Endothelial cell of umbilical vein (primary cell): Measurements from ENCODE around the gene KIAA1614. TPM values are rescaled to one million over a fixed set of nuclear protein-coding genes. Genes with fewer than 3 reads are reported as not detected.

Experiments
- BruUV-seq: library from RNA; stranded (reverse); fragments of 400-500 nt; replicated peaks from 2 replicates; lab custom pipeline; 2021; lab: Mats Ljungman, UMichigan
- CTCF ChIA-PET: fragments of 300-600, 350-600 bp; sonication (Branson Sonifier 250); formaldehyde crosslinking; loops from one replicate; lab custom pipeline; 2021; ENCODE audit warnings: antibody characterized with exemption, inconsistent platforms; lab: Charles Lee
- POLR2A ChIA-PET: fragments of 300-600, 350-600 bp; sonication (Branson Sonifier 250); formaldehyde crosslinking; loops from one replicate; lab custom pipeline; 2021; ENCODE audit warnings: antibody characterized with exemption, inconsistent platforms; lab: Charles Lee
- DNase-seq: peaks from one replicate; pipeline ENCODE4 v3.0.0-alpha.2; 2011; ENCODE audit warnings: low read depth, low spot score
- FAIRE-seq: peaks from 2 replicates; lab custom pipeline; 2011; peaks lifted over from hg19 to GRCh38; lab: Jason Lieb, UNC
- H2AFZ ChIP-seq: 2 replicates; pipeline ENCODE4 v1.6.0; 2012; ENCODE audit warnings: low read depth, low read length, control low read depth, inconsistent platforms
- H3K27ac ChIP-seq: 2 replicates; pipeline ENCODE4 v1.5.1; 2011; ENCODE audit warnings: low read depth, mild to moderate bottlenecking, control low read depth, low read length, moderate library complexity; ENCODE audit not compliant: insufficient read depth
- H3K27me3 ChIP-seq, 2 experiments: 2 replicates each; pipeline versions ENCODE4 v1.6.0 to v1.6.1; 2011; ENCODE audit warnings: low read length in 2 of 2, mixed read lengths in 1 of 2; ENCODE audit not compliant: control insufficient read depth in 2 of 2, insufficient read depth in 2 of 2
- H3K36me3 ChIP-seq, 2 experiments: 2 replicates in 1 of 2; 3 replicates in 1 of 2; pipeline ENCODE4 v1.5.1; 2011; ENCODE audit warnings: low read length in 2 of 2, mild to moderate bottlenecking in 1 of 2, moderate library complexity in 1 of 2; ENCODE audit not compliant: control insufficient read depth in 2 of 2, insufficient read depth in 2 of 2; ENCODE audit errors: extremely low read depth in 1 of 2
- H3K4me1 ChIP-seq: 3 replicates; pipeline ENCODE4 v1.5.1; 2011; ENCODE audit warnings: mild to moderate bottlenecking, low read length; ENCODE audit not compliant: control insufficient read depth, insufficient read depth; ENCODE audit errors: extremely low read depth
- H3K4me2 ChIP-seq: 2 replicates; pipeline ENCODE4 v1.6.1; 2011; ENCODE audit warnings: low read length, control low read depth, mixed read lengths; ENCODE audit not compliant: insufficient read depth
- H3K4me3 ChIP-seq, 3 experiments: fragments of 200-600 bp in 1 of 3; sonication (generic), shearing (Covaris generic) in 1 of 3; replicated peaks in 1 of 3; 2 replicates each; pipeline ENCODE4 v1.5.1; 2011 to 2016; ENCODE audit warnings: control low read depth in 3 of 3, low read length in 3 of 3, mild to moderate bottlenecking in 2 of 3, inconsistent platforms in 1 of 3, low read depth in 1 of 3, moderate library complexity in 1 of 3; ENCODE audit not compliant: insufficient read depth in 1 of 3
- H3K79me2 ChIP-seq: 2 replicates; pipeline ENCODE4 v1.6.0; 2012; ENCODE audit warnings: low read length, inconsistent platforms; ENCODE audit not compliant: control insufficient read depth, insufficient read depth
- H3K9ac ChIP-seq: replicated peaks from 2 replicates; pipeline ENCODE3; 2011; ENCODE audit warnings: low read length, control low read depth; ENCODE audit not compliant: insufficient read depth; ENCODE audit errors: extremely low read depth
- H3K9me1 ChIP-seq: replicated peaks from 3 replicates; pipeline ENCODE4 v1.6.0; 2011; ENCODE audit warnings: mild to moderate bottlenecking, low read length; ENCODE audit not compliant: control insufficient read depth, insufficient read depth; ENCODE audit errors: extremely low read depth
- H3K9me3 ChIP-seq: replicated peaks from 2 replicates; pipeline ENCODE4 v1.5.1; 2012; ENCODE audit warnings: low read length, inconsistent platforms; ENCODE audit not compliant: control insufficient read depth, insufficient read depth
- H4K20me1 ChIP-seq: replicated peaks from 2 replicates; pipeline ENCODE3; 2011; ENCODE audit warnings: mild to moderate bottlenecking, low read length; ENCODE audit not compliant: control insufficient read depth, insufficient read depth; ENCODE audit errors: extremely low read depth
- EZH2 ChIP-seq: IDR thresholded peaks from 2 replicates; pipeline ENCODE4 v1.6.1; 2012; ENCODE audit warnings: borderline replicate concordance, low read depth, mild to moderate bottlenecking, moderate library complexity, low read length, inconsistent platforms; ENCODE audit not compliant: severe bottlenecking
- FOS ChIP-seq: IDR thresholded peaks from 2 replicates; pipeline ENCODE4 v1.6.1; 2011; ENCODE audit warnings: mild to moderate bottlenecking, low read length, moderate library complexity, borderline replicate concordance; ENCODE audit not compliant: insufficient read depth
- GATA2 ChIP-seq: IDR thresholded peaks from 2 replicates; pipeline ENCODE4 v1.7.0; 2011; ENCODE audit warnings: low read depth, mild to moderate bottlenecking, moderate library complexity, mixed read lengths, low read length; ENCODE audit not compliant: insufficient read length, insufficient read depth
- JUN ChIP-seq: IDR thresholded peaks from 2 replicates; pipeline ENCODE4 v1.6.1; 2011; ENCODE audit warnings: borderline replicate concordance, low read depth; ENCODE audit not compliant: insufficient read length, insufficient read depth
- MYC ChIP-seq: IDR thresholded peaks from one replicate; pipeline ENCODE4 v1.6.1; 2011; ENCODE audit warnings: mild to moderate bottlenecking, low read depth, low read length
- POLR2A ChIP-seq: IDR thresholded peaks from 2 replicates; pipeline ENCODE4 v1.6.1; 2012; ENCODE audit warnings: low read depth, mild to moderate bottlenecking, control low read depth, low read length
- POLR2AphosphoS5 ChIP-seq: IDR thresholded peaks from 2 replicates; pipeline ENCODE4 v1.6.1; 2012; ENCODE audit warnings: low read depth, mild to moderate bottlenecking, control low read depth, low read length, moderate library complexity; ENCODE audit not compliant: insufficient read depth
- dilution Hi-C: fragments of 300-500 bp; cut with MboI; formaldehyde crosslinking; loops from one replicate; pipeline ENCODE4 v1.15.0; 2019; ENCODE audit warnings: low sequenced_read_pairs; ENCODE audit not compliant: extremely low pct_ligation_motif_present
- intact Hi-C: fragments of 100-400 bp; cut with micrococcal nuclease; formaldehyde crosslinking; loops from one replicate; pipeline ENCODE4 v1.10.0; 2022
- polyA plus RNA-seq, 4 experiments: library from polyadenylated mRNA; depleted of rRNA in 3 of 4; stranded (reverse) in 3 of 4; unstranded in 1 of 4; fragments of >200 nt; gene quantifications; 2 replicates each; pipeline versions ENCODE4 v1.2.1 to v1.2.3, GENCODE V29; 2011 to 2012; ENCODE audit warnings: missing spikeins in 1 of 4
- total RNA-seq: library from RNA; stranded (reverse); gene quantifications from 2 replicates; pipeline ENCODE4 v1.2.3, GENCODE V29; 2021
- TF ChIP-seq, protein P1 (sequence below), 2 donors: IDR thresholded peaks; 1 replicate in 1 of 2; 2 replicates in 1 of 2; pipeline ENCODE4 v1.5.1; 2011; ENCODE audit warnings: low read length in 2 of 2, mild to moderate bottlenecking in 2 of 2, moderate library complexity in 2 of 2, control low read depth in 1 of 2, inconsistent platforms in 1 of 2, low read depth in 1 of 2; ENCODE audit not compliant: insufficient read depth in 1 of 2; ENCODE audit errors: extremely low read depth in 1 of 2
- TF ChIP-seq, protein P2 (sequence below): IDR thresholded peaks from 2 replicates; pipeline ENCODE4 v1.6.1; 2011; ENCODE audit not compliant: insufficient read depth, insufficient read length

KIAA1614 gene
- total and polyA plus RNA-seq, 2 donors (not counting 3 experiments of a cell fraction or from before 2014, with no cell fraction given), result 1.0 to 2.0 TPM

DNA sequence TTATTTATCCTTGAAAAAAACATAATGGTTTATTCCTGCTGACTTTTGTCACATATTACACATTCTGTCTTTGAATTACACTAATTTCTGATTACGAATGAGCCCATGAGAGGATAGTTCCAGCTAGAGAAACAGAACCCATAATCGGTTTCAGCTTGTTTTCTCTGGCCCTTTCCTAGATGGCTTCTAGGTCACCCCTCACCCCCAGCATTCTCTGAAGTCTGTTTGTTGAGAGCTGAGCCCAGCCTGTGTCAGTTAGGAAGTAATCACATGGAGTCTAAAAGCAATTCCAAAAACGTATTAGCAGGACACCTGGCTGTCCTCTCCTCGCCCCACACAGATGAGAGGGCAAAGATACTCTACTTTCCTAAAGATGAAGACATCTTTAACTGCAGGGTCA is 48.9 kb downstream of the KIAA1614 start:
- Histone ChIP-seq H3K9me3 (no peaks in the 10 kb centered on the region), H3K27ac (no peak overlapping the region), H3K4me3 (no peak overlapping the region), H3K79me2 (no peaks in the 10 kb centered on the region), H3K4me1 (no peaks in the 10 kb centered on the region), H3K9me1 (no peaks in the 10 kb centered on the region), H3K27me3 (no peaks in the 10 kb centered on the region), H3K9ac (no peak overlapping the region), H2AFZ (no peak overlapping the region), H3K36me3 (peaks cover 0 to 5% of the 10 kb centered on the region in 2 experiments), H3K4me2 (no peak overlapping the region), H4K20me1 (no peaks in the 10 kb centered on the region)
- dilution Hi-C loops (no loop called here), intact Hi-C loops (no loop called here)
- no peak for FAIRE-seq
- no peak for DNase-seq
- CTCF ChIA-PET, result interaction anchor here (1.5 to 2.2 kb wide), 2 partner anchors 9 to 80 kb away, joined by 8 to 9 read pairs; no protein-coding TSS in a partner anchor
- TF ChIP-seq MYC (no peak), POLR2AphosphoS5 (no peak), JUN (no peak), FOS (no peak), POLR2A (no peak), GATA2 (no peak), EZH2 (no peak)
- TF ChIP-seq, protein P1, sequence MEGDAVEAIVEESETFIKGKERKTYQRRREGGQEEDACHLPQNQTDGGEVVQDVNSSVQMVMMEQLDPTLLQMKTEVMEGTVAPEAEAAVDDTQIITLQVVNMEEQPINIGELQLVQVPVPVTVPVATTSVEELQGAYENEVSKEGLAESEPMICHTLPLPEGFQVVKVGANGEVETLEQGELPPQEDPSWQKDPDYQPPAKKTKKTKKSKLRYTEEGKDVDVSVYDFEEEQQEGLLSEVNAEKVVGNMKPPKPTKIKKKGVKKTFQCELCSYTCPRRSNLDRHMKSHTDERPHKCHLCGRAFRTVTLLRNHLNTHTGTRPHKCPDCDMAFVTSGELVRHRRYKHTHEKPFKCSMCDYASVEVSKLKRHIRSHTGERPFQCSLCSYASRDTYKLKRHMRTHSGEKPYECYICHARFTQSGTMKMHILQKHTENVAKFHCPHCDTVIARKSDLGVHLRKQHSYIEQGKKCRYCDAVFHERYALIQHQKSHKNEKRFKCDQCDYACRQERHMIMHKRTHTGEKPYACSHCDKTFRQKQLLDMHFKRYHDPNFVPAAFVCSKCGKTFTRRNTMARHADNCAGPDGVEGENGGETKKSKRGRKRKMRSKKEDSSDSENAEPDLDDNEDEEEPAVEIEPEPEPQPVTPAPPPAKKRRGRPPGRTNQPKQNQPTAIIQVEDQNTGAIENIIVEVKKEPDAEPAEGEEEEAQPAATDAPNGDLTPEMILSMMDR (IDR thresholded peaks at IDR 0.05; ENCODE audit: extremely low read depth in 1 of 2, insufficient read depth in 1 of 2, low read depth in 1 of 2, low read length in 2 of 2), result no peak
- TF ChIP-seq, protein P2, sequence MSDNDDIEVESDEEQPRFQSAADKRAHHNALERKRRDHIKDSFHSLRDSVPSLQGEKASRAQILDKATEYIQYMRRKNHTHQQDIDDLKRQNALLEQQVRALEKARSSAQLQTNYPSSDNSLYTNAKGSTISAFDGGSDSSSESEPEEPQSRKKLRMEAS, result no peak
- BruUV-seq, result no TSS peak
- POLR2A ChIA-PET, result no interaction called here
